Measurements from ENCODE around the gene DDX4.
"Not testable (repeated sequence)": the region's sequence is repeated elsewhere in the genome, so short reads cannot be mapped to it uniquely, and the experiment has no call there.

The DDX4 gene

GRCh38 chr5:55720188-55720703 lies 17.6 kb upstream of the DDX4 start:
- in situ Hi-C loops (cut with MboI; ENCODE audit: low sequenced_read_pairs), result no loop called here

- in situ Hi-C loops (cut with MboI; ENCODE audit: low sequenced_read_pairs), result no loop called here
Measured at GRCh38 chr5:55724281-55724680, 13.6 kb upstream of the DDX4 start.

- in situ Hi-C loops (cut with MboI; ENCODE audit: low sequenced_read_pairs), result no loop called here
Measured at GRCh38 chr5:55731848-55732247, 6.0 kb upstream of the DDX4 start.

- in situ Hi-C loops (cut with MboI; ENCODE audit: low sequenced_read_pairs), result no loop called here
Measured at GRCh38 chr5:55732585-55732984, 5.3 kb upstream of the DDX4 start.

- in situ Hi-C loops (cut with MboI; ENCODE audit: low sequenced_read_pairs), result no loop called here
Measured at GRCh38 chr5:55734658-55735057, 3.2 kb upstream of the DDX4 start.

GRCh38 chr5:55742778-55743177 lies 4.9 kb downstream of the DDX4 start:
- in situ Hi-C loops (cut with MboI; ENCODE audit: low sequenced_read_pairs), result no loop called here

GRCh38 chr5:55747778-55748318 lies 10.0 kb downstream of the DDX4 start:
- in situ Hi-C loops (cut with MboI; ENCODE audit: low sequenced_read_pairs), result no loop called here

- in situ Hi-C loops (cut with MboI; ENCODE audit: low sequenced_read_pairs), result no loop called here
Measured at GRCh38 chr5:55749387-55749786, 11.5 kb downstream of the DDX4 start.

GRCh38 chr5:55750063-55750462 lies 12.2 kb downstream of the DDX4 start:
- in situ Hi-C loops (cut with MboI; ENCODE audit: low sequenced_read_pairs), result no loop called here

GRCh38 chr5:55750499-55750898 lies 12.6 kb downstream of the DDX4 start:
- in situ Hi-C loops (cut with MboI; ENCODE audit: low sequenced_read_pairs), result no loop called here

- in situ Hi-C loops (cut with MboI; ENCODE audit: low sequenced_read_pairs), result no loop called here
Measured at GRCh38 chr5:55758231-55758630, 20.4 kb downstream of the DDX4 start.

- in situ Hi-C loops (cut with MboI; ENCODE audit: low sequenced_read_pairs), result no loop called here
Measured at GRCh38 chr5:55758714-55759113, 20.9 kb downstream of the DDX4 start.

- in situ Hi-C loops (cut with MboI; ENCODE audit: low sequenced_read_pairs), result not testable (repeated sequence)
Measured at GRCh38 chr5:55761721-55762120, 23.9 kb downstream of the DDX4 start.

- in situ Hi-C loops (cut with MboI; ENCODE audit: low sequenced_read_pairs), result no loop called here
Measured at GRCh38 chr5:55763746-55764420, 26.0 kb downstream of the DDX4 start.

GRCh38 chr5:55768279-55768678 lies 30.4 kb downstream of the DDX4 start:
- in situ Hi-C loops (cut with MboI; ENCODE audit: low sequenced_read_pairs), result no loop called here

GRCh38 chr5:55771175-55771655 lies 33.4 kb downstream of the DDX4 start:
- in situ Hi-C loops (cut with MboI; ENCODE audit: low sequenced_read_pairs), result no loop called here

GRCh38 chr5:55773057-55773456 lies 35.2 kb downstream of the DDX4 start:
- in situ Hi-C loops (cut with MboI; ENCODE audit: low sequenced_read_pairs), result no loop called here

GRCh38 chr5:55777332-55777731 lies 39.5 kb downstream of the DDX4 start:
- in situ Hi-C loops (cut with MboI; ENCODE audit: low sequenced_read_pairs), result no loop called here

GRCh38 chr5:55800924-55801323 lies 63.1 kb downstream of the DDX4 start:
- in situ Hi-C loops (cut with MboI; ENCODE audit: low sequenced_read_pairs), result no loop called here

- in situ Hi-C loops (cut with MboI; ENCODE audit: low sequenced_read_pairs), result not testable (repeated sequence)
Measured at GRCh38 chr5:55808814-55809213, 71.0 kb downstream of the DDX4 start.

- in situ Hi-C loops (cut with MboI; ENCODE audit: low sequenced_read_pairs), result not testable (repeated sequence)
Measured at GRCh38 chr5:55815939-55816338, 78.1 kb downstream of the DDX4 start.

- in situ Hi-C loops (cut with MboI; ENCODE audit: low sequenced_read_pairs), result no loop called here
Measured at GRCh38 chr5:55816342-55816741, 78.5 kb downstream of the DDX4 start.

GRCh38 chr5:55817030-55817429 lies 79.2 kb downstream of the DDX4 start:
- in situ Hi-C loops (cut with MboI; ENCODE audit: low sequenced_read_pairs), result no loop called here
